Astrocyte (in vitro differentiated cells and primary cell): ENCODE results near the gene CEP128.

Source experiments
- CTCF ChIP-seq: IDR thresholded peaks from 2 replicates; pipeline ENCODE4 v1.5.1; 2011; ENCODE audit warnings: low read depth, mild to moderate bottlenecking, inconsistent platforms, low read length, moderate library complexity; ENCODE audit not compliant: insufficient read depth
- EZH2 ChIP-seq: IDR thresholded peaks from 2 replicates; pipeline ENCODE4 v1.6.1; 2012; ENCODE audit warnings: mild to moderate bottlenecking, low read length, inconsistent platforms; ENCODE audit not compliant: insufficient read depth

- TF ChIP-seq CTCF (no peak), EZH2 (no peak)
Measured at GRCh38 chr14:80906946-80907345, 34.6 kb downstream of the CEP128 start.
